Measurements from ENCODE around the gene COG5. TPM values are rescaled to one million over a fixed set of nuclear protein-coding genes. Genes with fewer than 3 reads are reported as not detected.

Gene COG5
- total and polyA plus RNA-seq, 10 donors = 3.6 to 86.6 (median 48.7) TPM

DNA sequence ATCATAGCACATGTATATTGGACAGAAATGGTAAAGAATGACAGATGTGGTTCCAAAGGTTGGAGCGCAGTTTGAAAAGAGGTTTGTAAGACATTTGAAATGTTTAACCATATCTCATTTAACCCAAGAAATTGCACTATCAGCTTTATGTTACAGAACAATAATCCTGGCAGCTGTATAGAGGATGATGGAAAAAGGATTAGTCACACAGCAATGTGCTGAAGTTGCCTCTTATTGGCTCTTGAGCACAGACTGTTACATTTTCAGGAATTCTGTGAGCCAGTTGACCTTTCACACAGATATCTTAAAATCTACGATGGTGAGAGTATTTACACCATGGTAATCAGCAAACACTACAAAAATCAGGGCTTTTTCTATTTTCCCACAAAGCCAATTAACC lies 3.9 kb downstream of the COG5 start:
- no peak overlapping the region for H3K4me3 ChIP-seq
- H3K27me3 ChIP-seq (replicated peaks in 1 of 7) = no peaks in the 10 kb centered on the region
- DNase-seq = no peak
- peak overlapping the region in 1 of 8 donors; percentile 58 for H3K27ac ChIP-seq
- WGBS, 5 donors = 65 to 88% (median 79%) methylated on average over 2 of the region's 2 CpGs
- H3K4me1 ChIP-seq = peaks cover 12 to 63% (median 49%) of the 10 kb centered on the region in 6 donors
- H3K36me3 ChIP-seq = peaks cover 0 to 35% (median 16%) of the 10 kb centered on the region in 6 donors
- TF ChIP-seq POLR2AphosphoS5 (IDR thresholded peaks at IDR 0.05) (no peak), CTCF (IDR thresholded peaks at IDR 0.05 in 8 of 11, conservative IDR thresholded peaks at IDR 0.05 in 3 of 11) (no peak), POLR2A (IDR thresholded peaks at IDR 0.05) (no peak)
- H3K9me3 ChIP-seq = no peaks in the 10 kb centered on the region
- intact Hi-C loops (cut with DNase I; ENCODE audit: low total_unique reads) = no loop called here

DNA sequence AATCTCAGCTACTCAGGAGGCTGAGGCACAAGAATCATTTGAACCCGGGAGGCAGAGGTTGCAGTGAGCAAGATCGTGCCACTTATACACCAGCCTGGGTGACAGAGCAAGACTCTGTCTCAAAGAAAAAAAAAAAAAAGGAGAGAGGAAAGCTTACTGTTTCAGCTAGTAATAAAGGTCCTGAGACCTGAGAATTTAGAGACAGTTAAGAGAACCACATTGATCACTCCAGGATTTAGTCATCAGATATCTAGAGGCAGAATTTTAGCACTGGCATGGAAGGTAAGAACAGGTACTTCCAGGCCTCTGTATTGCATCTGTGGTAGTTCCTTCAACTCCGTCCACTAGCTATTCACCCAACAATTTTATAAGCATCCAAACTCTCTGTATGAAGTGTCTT lies 7.8 kb downstream of the COG5 start:
- no peak overlapping the region for H3K4me3 ChIP-seq
- no peak for DNase-seq
- TF ChIP-seq POLR2AphosphoS5 (IDR thresholded peaks at IDR 0.05) = no peak
- TF ChIP-seq POLR2A (IDR thresholded peaks at IDR 0.05) = no peak
- no peak for TF ChIP-seq CTCF (IDR thresholded peaks at IDR 0.05 in 8 of 11, conservative IDR thresholded peaks at IDR 0.05 in 3 of 11)
- intact Hi-C loops (cut with DNase I; ENCODE audit: low total_unique reads) = no loop called here
- no peaks in the 10 kb centered on the region for H3K27me3 ChIP-seq (replicated peaks in 1 of 7)
- H3K27ac ChIP-seq = no peak overlapping the region
- peaks cover 0 to 64% (median 34%) of the 10 kb centered on the region in 6 donors for H3K36me3 ChIP-seq
- no peaks in the 10 kb centered on the region for H3K9me3 ChIP-seq
- 87 to 97% (median 94%) methylated on average over 3 of the region's 3 CpGs for whole genome bisulfite sequencing, 5 donors
- H3K4me1 ChIP-seq = peaks cover 0 to 42% (median 17%) of the 10 kb centered on the region in 6 donors

DNA sequence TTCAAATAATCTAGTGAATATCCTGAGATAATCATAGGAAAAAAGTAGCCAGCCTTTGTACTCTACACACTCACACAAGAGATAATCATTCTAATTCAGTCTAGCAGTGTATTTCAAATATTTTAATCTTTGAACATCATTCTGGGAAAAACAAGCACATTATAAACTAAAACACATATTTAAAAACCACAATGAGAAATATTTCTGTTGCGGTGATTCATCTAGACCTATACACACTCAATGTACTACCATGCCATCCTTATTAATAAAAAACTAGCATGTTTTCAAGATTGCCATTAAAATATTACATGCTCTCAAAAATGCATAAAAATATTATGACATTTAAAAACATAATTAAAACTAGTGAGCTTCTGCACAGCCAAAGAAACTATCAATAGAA lies 11.8 kb downstream of the COG5 start:
- no peaks in the 10 kb centered on the region for H3K27me3 ChIP-seq (replicated peaks in 1 of 7)
- no peak overlapping the region for H3K4me3 ChIP-seq
- TF ChIP-seq CTCF (IDR thresholded peaks at IDR 0.05 in 8 of 11, conservative IDR thresholded peaks at IDR 0.05 in 3 of 11) (no peak), POLR2AphosphoS5 (IDR thresholded peaks at IDR 0.05) (no peak), POLR2A (IDR thresholded peaks at IDR 0.05) (no peak)
- intact Hi-C loops (cut with DNase I; ENCODE audit: low total_unique reads) = no loop called here
- DNase-seq = no peak
- H3K4me1 ChIP-seq = peaks cover 0 to 15% (median 0%) of the 10 kb centered on the region in 6 donors
- H3K27ac ChIP-seq = no peak overlapping the region
- peaks cover 0 to 72% (median 40%) of the 10 kb centered on the region in 6 donors for H3K36me3 ChIP-seq
- 96 to 100% (median 98%) methylated on average over 1 of the region's 1 CpG for WGBS, 5 donors
- peaks cover 0 to 2% (median 0%) of the 10 kb centered on the region in 8 donors for H3K9me3 ChIP-seq

DNA sequence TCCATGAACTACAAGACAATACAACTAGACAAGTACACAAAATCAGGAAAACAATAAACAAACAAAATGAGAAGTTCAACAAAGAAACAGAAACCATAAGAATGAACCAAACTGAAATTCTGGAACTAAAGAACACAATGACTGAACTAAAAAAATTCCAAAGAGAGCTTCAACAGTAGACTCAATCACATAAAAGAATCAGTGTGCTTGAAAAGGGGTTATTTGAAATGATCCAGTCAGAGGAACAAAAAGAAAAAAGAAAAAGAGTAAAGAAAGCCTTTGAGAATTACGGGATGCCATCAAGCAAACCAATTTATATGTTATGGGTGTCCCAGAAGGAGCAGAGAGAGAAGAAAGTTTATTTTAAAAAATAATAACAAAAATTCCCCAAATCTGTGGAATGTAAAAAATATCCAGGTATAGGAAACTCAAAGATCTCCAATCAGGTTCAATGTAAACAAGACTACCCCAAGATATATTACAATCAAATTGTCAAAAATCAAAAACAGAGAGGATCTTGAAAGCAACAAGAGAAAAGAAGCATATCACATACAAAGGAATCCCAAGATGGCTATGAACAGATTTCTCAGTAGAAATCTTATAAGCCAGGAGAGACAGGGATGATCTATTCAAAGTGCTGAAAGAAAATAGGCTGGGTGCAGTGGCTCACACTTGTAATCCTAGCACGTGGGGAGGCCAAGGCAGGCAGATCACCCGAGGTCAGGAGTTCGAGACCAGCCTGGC lies 18.7 kb downstream of the COG5 start:
- intact Hi-C loops (cut with DNase I; ENCODE audit: low total_unique reads) = no loop called here
- Histone ChIP-seq H3K27me3 (replicated peaks in 1 of 7) (no peaks in the 10 kb centered on the region), H3K4me1 (no peaks in the 10 kb centered on the region), H3K9me3 (peaks cover 7 to 28% (median 24%) of the 10 kb centered on the region in 8 donors), H3K36me3 (peaks cover 0 to 88% (median 40%) of the 10 kb centered on the region in 6 donors), H3K4me3 (no peak overlapping the region), H3K27ac (no peak overlapping the region)
- no peak for TF ChIP-seq CTCF (IDR thresholded peaks at IDR 0.05 in 8 of 11, conservative IDR thresholded peaks at IDR 0.05 in 3 of 11)
- no peak for TF ChIP-seq POLR2AphosphoS5 (IDR thresholded peaks at IDR 0.05)
- no peak for TF ChIP-seq POLR2A (IDR thresholded peaks at IDR 0.05)
- DNase-seq = no peak
- WGBS, 5 donors = 91 to 98% (median 95%) methylated on average over 4 of the region's 4 CpGs
